ENCODE data around the gene MESP1.
A peak's percentile ranks its signal among the peaks of the same experiment; 100 is the strongest.

Gene MESP1

DNA sequence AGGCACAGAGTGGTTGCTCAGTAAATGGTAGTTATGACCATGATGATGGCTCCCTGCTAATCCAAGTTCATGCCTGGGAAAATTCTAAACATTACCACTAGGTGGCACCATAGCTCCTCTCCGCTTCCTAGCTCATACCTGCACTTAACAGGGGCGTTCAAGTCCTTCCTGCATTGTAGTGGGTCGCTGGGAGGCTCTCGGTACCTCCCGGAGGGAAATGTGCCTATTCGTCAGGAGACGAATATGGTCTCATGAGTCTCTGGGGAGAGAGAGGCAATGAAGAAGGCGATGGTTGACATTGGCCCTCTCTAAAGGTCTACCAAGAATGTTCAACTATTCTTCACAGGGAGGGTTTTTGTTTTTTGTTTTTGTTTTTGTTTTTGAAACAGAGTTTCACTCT is 10.9 kb downstream of the MESP1 start:
- no peak overlapping the region for H3K27ac ChIP-seq (ENCODE audit: low read depth, low read length)
- H3K4me1 ChIP-seq (ENCODE audit: control insufficient read depth in 5 of 5, insufficient read depth in 5 of 5, low read length in 5 of 5) = peaks cover 0 to 18% (median 6%) of the 10 kb centered on the region in 5 donors
- no peak overlapping the region for H3K9ac ChIP-seq (ENCODE audit: low read length in 5 of 5)
- H3K9me3 ChIP-seq (ENCODE audit: control insufficient read depth in 5 of 5, low read length in 5 of 5) = no peaks in the 10 kb centered on the region
- H3K36me3 ChIP-seq (ENCODE audit: control insufficient read depth in 5 of 5, insufficient read depth in 5 of 5, low read length in 5 of 5) = peaks cover 0 to 4% (median 0%) of the 10 kb centered on the region in 5 donors
- H3K4me3 ChIP-seq (ENCODE audit: low read depth in 1 of 5, low read length in 5 of 5) = no peak overlapping the region
- H3K27me3 ChIP-seq (ENCODE audit: control insufficient read depth in 5 of 5, insufficient read depth in 4 of 5, low read length in 5 of 5) = peaks cover 0 to 5% (median 0%) of the 10 kb centered on the region in 5 donors

GRCh38 chr15:89735773-89736172 is 15.3 kb downstream of the MESP1 start:
- H3K9ac ChIP-seq (ENCODE audit: low read length in 5 of 5) = no peak overlapping the region
- no peaks in the 10 kb centered on the region for H3K27me3 ChIP-seq (ENCODE audit: control insufficient read depth in 5 of 5, insufficient read depth in 4 of 5, low read length in 5 of 5)
- H3K4me3 ChIP-seq (ENCODE audit: low read depth in 1 of 5, low read length in 5 of 5) = no peak overlapping the region
- no peak overlapping the region for H3K27ac ChIP-seq (ENCODE audit: low read depth, low read length)
- H3K4me1 ChIP-seq (ENCODE audit: control insufficient read depth in 5 of 5, insufficient read depth in 5 of 5, low read length in 5 of 5) = peaks cover 0 to 28% (median 12%) of the 10 kb centered on the region in 5 donors
- H3K9me3 ChIP-seq (ENCODE audit: control insufficient read depth in 5 of 5, low read length in 5 of 5) = no peaks in the 10 kb centered on the region
- H3K36me3 ChIP-seq (ENCODE audit: control insufficient read depth in 5 of 5, insufficient read depth in 5 of 5, low read length in 5 of 5) = no peaks in the 10 kb centered on the region

GRCh38 chr15:89732451-89733172 is 18.4 kb downstream of the MESP1 start:
- H3K9ac ChIP-seq (ENCODE audit: low read length in 5 of 5) = no peak overlapping the region
- H3K36me3 ChIP-seq (ENCODE audit: control insufficient read depth in 5 of 5, insufficient read depth in 5 of 5, low read length in 5 of 5) = no peaks in the 10 kb centered on the region
- H3K27ac ChIP-seq (ENCODE audit: low read depth, low read length) = no peak overlapping the region
- no peaks in the 10 kb centered on the region for H3K9me3 ChIP-seq (ENCODE audit: control insufficient read depth in 5 of 5, low read length in 5 of 5)
- peak overlapping the region in 1 of 5 donors; percentile 17 for H3K4me3 ChIP-seq (ENCODE audit: low read depth in 1 of 5, low read length in 5 of 5)
- H3K27me3 ChIP-seq (ENCODE audit: control insufficient read depth in 5 of 5, insufficient read depth in 4 of 5, low read length in 5 of 5) = no peaks in the 10 kb centered on the region
- peaks cover 3 to 34% (median 18%) of the 10 kb centered on the region in 5 donors for H3K4me1 ChIP-seq (ENCODE audit: control insufficient read depth in 5 of 5, insufficient read depth in 5 of 5, low read length in 5 of 5)

GRCh38 chr15:89731275-89731674 is 19.8 kb downstream of the MESP1 start:
- Histone ChIP-seq H3K36me3 (ENCODE audit: control insufficient read depth in 5 of 5, insufficient read depth in 5 of 5, low read length in 5 of 5) (no peaks in the 10 kb centered on the region), H3K4me3 (ENCODE audit: low read depth in 1 of 5, low read length in 5 of 5) (no peak overlapping the region)

GRCh38 chr15:89728254-89728653 is 22.8 kb downstream of the MESP1 start:
- H3K27ac ChIP-seq (ENCODE audit: low read depth, low read length) = no peak overlapping the region
- no peak overlapping the region for H3K4me3 ChIP-seq (ENCODE audit: low read depth in 1 of 5, low read length in 5 of 5)
- no peak overlapping the region for H3K9ac ChIP-seq (ENCODE audit: low read length in 5 of 5)

More at GRCh38 chr15:89731275-89731674, 19.8 kb downstream of the MESP1 start:
- H3K4me1 ChIP-seq (ENCODE audit: control insufficient read depth in 5 of 5, insufficient read depth in 5 of 5, low read length in 5 of 5) = peaks cover 3 to 30% (median 14%) of the 10 kb centered on the region in 5 donors
- no peak overlapping the region for H3K27ac ChIP-seq (ENCODE audit: low read depth, low read length)
- no peaks in the 10 kb centered on the region for H3K9me3 ChIP-seq (ENCODE audit: control insufficient read depth in 5 of 5, low read length in 5 of 5)
- H3K27me3 ChIP-seq (ENCODE audit: control insufficient read depth in 5 of 5, insufficient read depth in 4 of 5, low read length in 5 of 5) = no peaks in the 10 kb centered on the region
- no peak overlapping the region for H3K9ac ChIP-seq (ENCODE audit: low read length in 5 of 5)

DNA sequence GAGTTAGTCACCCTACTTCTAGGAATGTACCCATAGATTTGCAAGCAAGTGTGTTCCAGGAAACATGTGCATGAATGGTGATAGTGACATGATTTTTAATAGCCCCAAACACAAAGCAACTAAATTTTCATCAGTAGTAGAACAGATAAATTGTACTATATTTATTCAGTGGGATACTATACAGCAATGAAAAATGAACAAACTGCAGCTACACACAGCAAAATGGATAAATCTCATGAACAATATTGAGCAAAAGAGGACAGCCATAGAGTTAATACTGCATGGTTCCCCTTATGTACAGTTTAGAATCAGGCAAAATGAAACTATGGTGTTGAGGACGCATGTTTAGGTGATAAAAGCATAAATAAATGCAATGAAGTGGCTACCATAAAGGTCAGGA is 26.0 kb downstream of the MESP1 start:
- peaks cover 3 to 11% (median 7%) of the 10 kb centered on the region in 5 donors for H3K4me1 ChIP-seq (ENCODE audit: control insufficient read depth in 5 of 5, insufficient read depth in 5 of 5, low read length in 5 of 5)
- no peak overlapping the region for H3K9ac ChIP-seq (ENCODE audit: low read length in 5 of 5)
- peaks cover 0 to 7% (median 5%) of the 10 kb centered on the region in 5 donors for H3K9me3 ChIP-seq (ENCODE audit: control insufficient read depth in 5 of 5, low read length in 5 of 5)
- H3K4me3 ChIP-seq (ENCODE audit: low read depth in 1 of 5, low read length in 5 of 5) = no peak overlapping the region
- no peak overlapping the region for H3K27ac ChIP-seq (ENCODE audit: low read depth, low read length)
- H3K36me3 ChIP-seq (ENCODE audit: control insufficient read depth in 5 of 5, insufficient read depth in 5 of 5, low read length in 5 of 5) = no peaks in the 10 kb centered on the region
- no peaks in the 10 kb centered on the region for H3K27me3 ChIP-seq (ENCODE audit: control insufficient read depth in 5 of 5, insufficient read depth in 4 of 5, low read length in 5 of 5)

More at GRCh38 chr15:89728254-89728653, 22.8 kb downstream of the MESP1 start:
- peaks cover 0 to 7% (median 3%) of the 10 kb centered on the region in 5 donors for H3K9me3 ChIP-seq (ENCODE audit: control insufficient read depth in 5 of 5, low read length in 5 of 5)
- H3K36me3 ChIP-seq (ENCODE audit: control insufficient read depth in 5 of 5, insufficient read depth in 5 of 5, low read length in 5 of 5) = no peaks in the 10 kb centered on the region
- no peaks in the 10 kb centered on the region for H3K27me3 ChIP-seq (ENCODE audit: control insufficient read depth in 5 of 5, insufficient read depth in 4 of 5, low read length in 5 of 5)
- peaks cover 3 to 28% (median 12%) of the 10 kb centered on the region in 5 donors for H3K4me1 ChIP-seq (ENCODE audit: control insufficient read depth in 5 of 5, insufficient read depth in 5 of 5, low read length in 5 of 5)

GRCh38 chr15:89724621-89725020 is 26.4 kb downstream of the MESP1 start:
- Histone ChIP-seq H3K9me3 (ENCODE audit: control insufficient read depth in 5 of 5, low read length in 5 of 5) (peaks cover 0 to 7% (median 5%) of the 10 kb centered on the region in 5 donors), H3K4me3 (ENCODE audit: low read depth in 1 of 5, low read length in 5 of 5) (no peak overlapping the region), H3K9ac (ENCODE audit: low read length in 5 of 5) (no peak overlapping the region), H3K4me1 (ENCODE audit: control insufficient read depth in 5 of 5, insufficient read depth in 5 of 5, low read length in 5 of 5) (peaks cover 3 to 11% (median 7%) of the 10 kb centered on the region in 5 donors), H3K27ac (ENCODE audit: low read depth, low read length) (no peak overlapping the region), H3K27me3 (ENCODE audit: control insufficient read depth in 5 of 5, insufficient read depth in 4 of 5, low read length in 5 of 5) (no peaks in the 10 kb centered on the region), H3K36me3 (ENCODE audit: control insufficient read depth in 5 of 5, insufficient read depth in 5 of 5, low read length in 5 of 5) (no peaks in the 10 kb centered on the region)

DNA sequence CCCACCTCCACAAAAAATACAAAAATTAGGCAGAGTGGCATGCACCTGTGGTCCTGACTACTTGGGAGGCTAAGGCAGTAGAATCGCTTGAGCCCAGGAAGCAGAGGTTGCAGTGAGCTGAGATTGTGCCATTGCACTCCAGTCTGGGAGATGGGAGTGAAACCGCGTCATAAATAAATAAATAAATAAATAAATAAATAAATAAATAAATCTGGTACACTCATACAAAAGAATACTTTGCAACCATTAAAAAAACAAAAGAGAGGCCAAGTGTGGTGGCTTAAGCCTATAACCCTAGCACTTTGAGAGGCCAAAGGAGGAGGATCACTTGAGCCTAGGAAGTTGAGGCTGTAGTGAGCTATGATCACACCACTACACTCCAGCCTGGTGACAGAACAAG is 28.0 kb downstream of the MESP1 start:
- Histone ChIP-seq H3K4me1 (ENCODE audit: control insufficient read depth in 5 of 5, insufficient read depth in 5 of 5, low read length in 5 of 5) (peaks cover 0 to under 1% (median under 1%) of the 10 kb centered on the region in 5 donors), H3K36me3 (ENCODE audit: control insufficient read depth in 5 of 5, insufficient read depth in 5 of 5, low read length in 5 of 5) (no peaks in the 10 kb centered on the region), H3K9me3 (ENCODE audit: control insufficient read depth in 5 of 5, low read length in 5 of 5) (peaks cover 0 to 7% (median 5%) of the 10 kb centered on the region in 5 donors), H3K4me3 (ENCODE audit: low read depth in 1 of 5, low read length in 5 of 5) (no peak overlapping the region), H3K27me3 (ENCODE audit: control insufficient read depth in 5 of 5, insufficient read depth in 4 of 5, low read length in 5 of 5) (no peaks in the 10 kb centered on the region), H3K27ac (ENCODE audit: low read depth, low read length) (no peak overlapping the region), H3K9ac (ENCODE audit: low read length in 5 of 5) (no peak overlapping the region)

- Histone ChIP-seq H3K9ac (ENCODE audit: low read length in 5 of 5) (peak overlapping the region in 2 of 5 donors; percentile 47 to 71), H3K27me3 (ENCODE audit: control insufficient read depth in 5 of 5, insufficient read depth in 4 of 5, low read length in 5 of 5) (no peaks in the 10 kb centered on the region), H3K27ac (ENCODE audit: low read depth, low read length) (peak overlapping the region; percentile 85), H3K4me1 (ENCODE audit: control insufficient read depth in 5 of 5, insufficient read depth in 5 of 5, low read length in 5 of 5) (peaks cover 0 to 21% (median 11%) of the 10 kb centered on the region in 5 donors), H3K4me3 (ENCODE audit: low read depth in 1 of 5, low read length in 5 of 5) (no peak overlapping the region), H3K9me3 (ENCODE audit: control insufficient read depth in 5 of 5, low read length in 5 of 5) (peaks cover 0 to 4% (median 0%) of the 10 kb centered on the region in 5 donors), H3K36me3 (ENCODE audit: control insufficient read depth in 5 of 5, insufficient read depth in 5 of 5, low read length in 5 of 5) (no peaks in the 10 kb centered on the region)
Measured at GRCh38 chr15:89714775-89715174, 36.3 kb downstream of the MESP1 start.

GRCh38 chr15:89707577-89707976 is 43.5 kb downstream of the MESP1 start:
- H3K4me3 ChIP-seq (ENCODE audit: low read depth in 1 of 5, low read length in 5 of 5) = no peak overlapping the region
- H3K27me3 ChIP-seq (ENCODE audit: control insufficient read depth in 5 of 5, insufficient read depth in 4 of 5, low read length in 5 of 5) = no peaks in the 10 kb centered on the region
- H3K27ac ChIP-seq (ENCODE audit: low read depth, low read length) = no peak overlapping the region
- H3K9me3 ChIP-seq (ENCODE audit: control insufficient read depth in 5 of 5, low read length in 5 of 5) = peaks cover 0 to 4% (median 0%) of the 10 kb centered on the region in 5 donors
- H3K9ac ChIP-seq (ENCODE audit: low read length in 5 of 5) = no peak overlapping the region
- peaks cover 0 to 11% (median 3%) of the 10 kb centered on the region in 5 donors for H3K4me1 ChIP-seq (ENCODE audit: control insufficient read depth in 5 of 5, insufficient read depth in 5 of 5, low read length in 5 of 5)
- no peaks in the 10 kb centered on the region for H3K36me3 ChIP-seq (ENCODE audit: control insufficient read depth in 5 of 5, insufficient read depth in 5 of 5, low read length in 5 of 5)
